NCI-H1048 (cell line): ENCODE measurements around the gene NFIA.

Source experiments
- DNase-seq: peaks from one replicate; lab custom pipeline; 2025; lab: John Stamatoyannopoulos, UW

The NFIA gene

DNA sequence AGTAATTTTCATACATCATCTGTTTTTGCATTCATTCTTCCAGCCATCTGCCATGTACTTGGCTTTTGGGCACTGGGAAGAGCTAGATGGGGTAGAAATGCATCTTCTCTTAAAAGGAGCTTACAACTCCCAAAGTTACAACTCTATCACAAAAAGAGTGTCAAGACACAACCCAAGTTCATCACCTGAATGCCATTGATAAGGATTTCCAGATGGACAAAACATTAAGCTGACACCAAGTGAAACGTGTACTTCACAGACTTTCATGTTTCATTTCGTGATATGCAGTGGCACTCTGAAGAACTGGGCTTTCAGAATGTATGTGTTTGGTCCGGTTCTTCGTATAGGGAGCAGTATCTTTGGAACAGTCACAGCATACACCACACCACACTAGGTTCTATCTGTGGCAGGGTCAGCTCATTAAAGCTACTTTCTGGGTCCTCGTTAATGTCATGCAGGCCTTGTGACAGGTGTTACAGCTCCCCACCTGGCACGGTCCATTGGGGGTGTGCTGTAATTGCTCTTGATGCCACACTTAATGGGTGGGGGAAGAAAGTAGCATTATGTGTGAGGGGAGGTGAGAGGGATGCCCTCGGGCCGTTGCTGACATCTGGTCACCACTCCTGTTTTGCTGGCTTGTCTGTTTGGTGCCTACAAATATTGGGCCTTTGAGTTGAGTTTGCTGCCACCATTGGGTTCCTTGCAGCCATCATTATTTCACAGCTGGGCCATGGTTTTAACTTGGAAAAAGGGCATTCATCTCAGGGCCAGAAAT, 164.9 kb downstream of the NFIA start:
- no peak for DNase-seq

DNA sequence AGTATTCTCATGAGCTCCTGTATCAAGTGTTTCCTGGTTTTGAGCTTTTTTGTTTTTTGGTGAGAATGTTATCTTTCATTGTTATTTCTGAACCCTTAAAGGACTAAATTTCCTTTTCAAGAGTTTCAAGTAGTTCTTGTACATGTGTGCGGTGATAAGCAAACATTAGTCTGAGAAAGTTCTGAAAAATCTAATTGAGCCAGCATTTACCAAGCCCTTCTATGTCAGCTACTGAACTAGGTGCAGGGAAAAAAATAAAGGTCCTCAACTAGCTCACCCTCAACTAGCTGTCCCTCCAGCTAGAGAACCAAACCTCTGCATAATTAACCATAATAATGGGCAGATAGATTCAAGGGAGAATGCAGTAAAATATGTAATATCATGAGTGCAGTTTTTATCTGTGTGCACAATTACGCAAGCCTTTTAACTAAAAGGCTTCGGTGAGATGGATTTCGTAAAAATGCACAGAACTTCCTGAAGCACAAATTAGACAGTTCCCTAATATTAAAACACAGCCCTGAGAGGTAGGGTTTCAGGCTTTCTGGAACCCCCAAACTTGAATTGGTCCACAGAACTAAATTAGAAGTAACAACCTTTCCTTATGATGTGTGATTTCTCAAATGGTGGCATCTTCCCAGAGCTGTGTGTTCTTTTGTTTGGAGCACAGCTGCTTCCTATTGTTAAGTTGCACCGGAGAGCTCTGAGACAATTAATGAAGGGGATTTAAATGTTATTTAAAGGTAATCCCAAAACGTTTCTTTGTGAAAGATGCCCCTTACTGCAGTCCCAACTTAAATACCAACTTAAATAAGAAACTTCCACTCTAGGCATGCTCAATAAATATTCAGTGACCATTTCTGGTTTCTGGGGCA, 165.8 kb downstream of the NFIA start:
- no peak for DNase-seq

DNA sequence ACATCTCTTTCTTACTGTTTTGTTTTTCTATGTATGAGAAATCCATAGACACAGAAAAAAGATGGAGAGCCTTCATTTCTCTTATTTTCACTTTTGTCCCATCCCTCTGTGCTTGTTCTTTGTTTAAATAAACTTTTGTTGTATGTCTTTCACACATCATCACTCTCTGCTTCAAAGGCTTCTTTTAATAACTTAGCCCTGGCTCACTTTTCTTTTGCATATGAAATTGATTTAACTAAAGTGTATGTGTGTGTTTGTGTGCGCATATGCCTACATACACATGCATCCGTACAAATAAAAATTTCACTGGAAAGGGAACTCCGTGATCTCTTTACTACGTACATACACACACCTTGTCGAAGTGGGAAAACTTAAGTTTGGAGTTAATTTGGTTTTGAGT, 168.6 kb downstream of the NFIA start:
- no peak for DNase-seq

DNA sequence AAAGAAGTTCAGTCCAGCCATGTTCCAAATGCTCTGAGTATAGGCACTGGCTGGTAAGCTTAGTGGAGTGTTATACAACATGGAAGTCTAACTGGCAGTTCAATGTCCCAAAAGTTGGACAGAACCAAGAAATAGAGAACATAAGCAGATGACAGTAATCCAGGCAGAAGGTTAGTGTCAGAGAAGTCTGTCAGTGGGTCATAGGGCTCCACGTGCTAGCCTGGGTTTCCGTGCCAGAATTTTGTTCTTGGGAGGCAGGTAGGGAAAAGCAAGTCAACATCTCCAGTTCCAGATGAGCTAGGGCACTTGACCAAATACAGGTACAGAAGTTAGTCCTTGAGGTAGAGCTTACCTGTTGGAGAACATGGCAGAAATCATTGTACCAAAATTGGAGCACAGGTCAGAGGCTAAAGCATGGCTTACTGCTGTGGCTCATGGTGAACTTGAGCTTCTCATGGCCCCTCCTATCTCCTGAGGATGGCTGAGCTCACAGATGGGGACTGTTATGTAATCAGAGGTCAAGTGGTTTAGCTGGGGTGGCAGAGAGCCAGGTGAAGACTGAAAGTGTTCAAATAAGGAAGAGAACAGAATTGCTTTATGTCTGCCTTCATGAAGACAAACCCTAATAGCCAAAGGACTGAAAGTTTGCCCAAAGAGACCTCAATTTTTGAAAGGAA, 170.8 kb downstream of the NFIA start:
- no peak for DNase-seq

DNA sequence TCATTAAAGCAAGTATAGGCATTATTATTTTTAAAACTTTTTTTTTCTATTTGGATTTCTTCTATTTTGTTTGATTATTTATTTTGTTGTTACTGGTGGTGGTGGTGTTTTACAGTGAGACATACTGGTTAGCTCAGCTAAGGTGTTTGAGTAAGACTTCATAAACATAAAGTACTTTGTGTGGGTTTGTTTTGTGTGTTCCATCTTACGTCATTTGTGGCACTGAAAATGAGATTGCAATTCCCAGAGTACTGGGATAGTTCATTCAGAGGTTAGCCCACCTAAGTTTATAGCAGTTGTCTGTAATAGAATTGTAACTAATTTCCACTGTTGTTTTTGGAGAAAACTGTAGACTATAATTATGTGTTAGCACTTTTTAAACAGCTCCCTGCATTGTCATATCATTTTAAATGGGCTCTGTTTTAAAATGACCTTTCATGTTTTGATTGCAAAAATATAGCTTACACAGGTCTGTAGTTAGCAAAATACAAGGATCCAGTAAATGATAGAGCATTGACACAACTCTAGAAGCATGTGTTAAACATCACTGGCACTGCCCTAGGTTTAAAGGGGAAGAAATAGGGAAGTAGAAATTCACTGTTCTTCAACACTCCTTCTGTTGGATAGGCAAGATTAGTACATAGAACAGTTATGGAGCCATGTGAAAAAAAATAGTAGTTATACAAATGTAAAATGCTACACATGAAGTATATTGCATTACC, 171.7 kb downstream of the NFIA start:
- DNase-seq: no peak

DNA sequence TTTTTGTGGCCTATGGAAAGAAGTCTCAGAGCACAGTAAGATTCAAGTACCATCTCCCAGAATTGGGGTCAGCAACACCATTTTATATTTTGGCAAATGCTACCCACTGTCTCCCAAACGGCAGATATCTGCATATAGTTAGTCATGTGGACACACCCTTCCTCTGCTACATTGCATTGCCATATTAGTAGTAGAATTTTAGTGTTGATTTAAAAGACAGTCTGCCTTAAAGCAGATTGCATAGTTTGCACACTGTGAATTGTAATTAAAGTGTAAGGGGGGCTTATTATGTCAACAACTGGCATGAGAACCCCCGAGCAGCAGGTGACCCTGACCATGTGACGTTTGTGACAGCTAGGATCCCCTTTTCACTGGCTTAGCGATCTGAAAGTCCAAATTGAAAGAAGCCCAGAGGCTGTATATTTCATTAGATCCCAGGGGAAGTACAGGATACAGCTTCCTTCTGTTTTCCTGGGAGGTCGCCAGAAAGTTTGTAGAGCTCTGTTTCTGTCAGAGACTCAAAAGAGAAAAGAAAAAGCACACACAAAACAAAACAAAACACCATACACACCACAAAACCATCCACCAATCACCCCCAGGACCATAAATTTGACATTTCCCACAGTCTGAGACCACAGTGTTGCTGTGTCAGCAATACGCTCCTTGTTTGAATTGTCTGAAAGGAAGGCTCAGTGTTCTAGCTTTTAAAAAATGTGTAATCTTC, 172.4 kb downstream of the NFIA start:
- DNase-seq: no peak

DNA sequence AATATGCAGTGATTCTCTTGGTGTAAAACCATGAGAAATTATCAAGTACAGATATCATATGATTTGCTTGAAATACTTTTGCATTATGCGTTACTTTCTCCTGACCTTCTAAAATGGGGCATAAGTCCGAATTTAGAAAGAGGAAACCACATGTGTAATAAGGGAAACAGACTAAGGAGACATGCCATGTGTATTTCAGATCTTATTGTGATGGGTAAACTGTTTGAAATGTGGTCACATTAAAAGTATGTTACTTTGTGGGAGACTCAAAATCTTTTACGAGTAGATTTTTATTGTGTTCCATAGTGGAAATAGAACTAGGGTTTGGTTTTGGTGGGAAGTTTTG, 173.0 kb downstream of the NFIA start:
- no peak for DNase-seq

DNA sequence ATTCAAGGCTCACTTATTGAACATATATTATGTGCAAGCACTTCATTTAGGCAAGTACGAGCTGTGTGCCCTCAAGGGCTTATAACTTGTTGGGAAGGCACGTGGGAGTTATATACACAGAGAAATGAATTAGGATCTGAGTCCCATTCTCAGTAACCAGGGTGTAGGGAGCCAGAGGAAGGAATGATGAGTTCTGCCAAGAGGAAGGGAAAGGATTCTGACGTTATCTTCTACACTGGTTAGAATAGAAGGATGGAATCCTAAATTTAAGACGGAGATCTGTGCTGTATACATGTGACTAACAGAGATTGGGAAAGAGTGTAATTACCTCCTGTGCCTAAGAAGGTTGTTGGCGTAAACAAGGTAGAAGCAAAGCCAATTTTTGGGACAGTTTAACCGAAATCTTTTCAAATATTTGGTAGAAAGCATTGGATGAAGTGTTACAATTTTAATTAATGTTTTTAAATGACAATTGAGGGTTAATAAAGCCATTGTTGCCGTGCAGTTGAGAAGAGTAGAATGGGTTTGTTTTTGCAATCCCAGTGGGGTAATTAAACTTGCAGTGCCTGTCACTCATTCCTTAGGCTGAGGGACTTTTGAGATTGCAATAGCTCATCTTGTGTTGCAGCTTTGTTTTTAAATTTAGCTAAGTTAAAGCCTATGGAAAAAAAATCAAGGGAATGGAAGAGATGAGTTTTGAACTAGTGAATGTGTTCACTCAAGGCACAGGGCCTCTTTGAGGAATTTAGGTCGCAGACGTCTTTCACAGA, 177.2 kb downstream of the NFIA start:
- DNase-seq: no peak

DNA sequence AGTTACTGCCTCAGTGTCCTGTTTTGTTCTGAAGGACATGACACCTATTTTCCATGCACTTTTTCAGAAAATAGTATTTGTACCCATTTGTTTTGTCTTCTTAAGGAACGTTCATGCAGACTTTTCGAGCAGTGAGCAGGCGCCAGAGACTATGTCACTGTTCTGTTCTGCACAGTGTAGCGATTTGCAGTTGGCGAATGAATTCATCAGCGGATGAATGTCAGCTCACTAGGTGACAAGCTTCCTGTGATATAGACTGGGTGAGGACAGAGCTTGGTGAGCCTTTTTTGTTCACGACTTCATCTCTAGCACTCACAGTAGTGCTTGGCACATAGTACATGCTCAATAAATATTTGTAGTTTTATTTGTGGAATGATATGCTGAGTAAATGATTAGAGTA, 177.8 kb downstream of the NFIA start:
- DNase-seq: no peak

DNA sequence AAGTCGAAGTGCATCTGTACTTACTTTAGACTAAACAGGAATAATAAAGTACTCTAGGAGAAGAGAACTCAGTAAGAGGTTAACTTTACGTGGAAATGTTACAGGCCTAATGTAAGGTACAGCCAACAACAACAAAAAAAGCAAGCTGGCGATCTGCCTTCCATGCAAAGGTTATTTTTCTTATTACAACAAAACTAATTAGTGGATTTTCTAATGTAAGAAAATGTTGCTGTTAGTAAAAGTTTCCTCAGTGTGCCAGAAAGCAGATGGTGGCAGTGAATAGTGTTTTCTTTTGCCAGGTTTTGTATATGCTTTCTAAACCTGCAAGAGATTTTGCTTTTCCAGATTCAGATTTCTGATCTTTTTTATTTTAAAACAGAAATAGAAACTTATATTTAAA, 179.2 kb downstream of the NFIA start:
- DNase-seq: no peak

DNA sequence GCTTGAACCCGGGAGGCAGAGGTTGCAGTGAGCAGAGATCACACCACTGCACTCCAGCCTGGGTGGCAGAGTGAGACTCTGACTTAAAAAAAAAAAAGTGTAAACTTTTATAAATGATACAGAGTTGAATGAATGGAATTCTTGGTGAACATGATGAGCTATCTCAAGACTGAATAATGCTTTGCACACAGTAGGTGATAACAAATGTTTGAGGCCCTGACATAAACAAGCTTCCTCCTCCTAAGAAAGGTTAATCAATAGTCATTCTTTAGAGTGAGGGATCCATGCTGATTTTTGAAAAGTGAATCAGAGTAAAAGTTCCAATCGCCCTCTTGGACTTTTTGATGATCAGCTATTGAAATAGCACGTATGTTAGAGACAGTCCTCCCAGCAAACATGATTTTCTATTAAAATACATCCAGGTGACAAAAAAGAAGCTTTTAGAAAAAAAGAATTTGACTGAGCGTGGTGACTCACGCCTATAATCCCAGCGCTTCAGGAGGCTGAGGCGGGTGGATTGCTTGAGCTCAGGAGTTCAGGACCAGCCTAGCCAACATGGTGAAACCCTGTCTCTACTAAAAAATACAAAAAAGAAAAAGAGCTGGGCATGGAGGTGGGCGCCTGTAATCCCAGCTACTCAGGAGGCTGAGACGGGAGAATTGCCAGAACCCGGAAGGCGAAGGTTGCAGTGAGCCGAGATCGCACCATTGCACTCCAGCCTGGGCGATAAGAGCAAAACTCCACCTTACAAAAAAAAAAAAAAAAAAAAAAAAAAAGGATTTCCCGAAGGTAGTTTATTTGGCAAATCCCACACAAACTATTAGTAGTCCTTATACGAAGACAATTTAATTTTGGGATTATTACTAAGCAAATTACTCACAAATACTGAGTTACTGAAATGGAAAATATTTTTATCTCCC, 181.8 kb downstream of the NFIA start:
- DNase-seq: no peak

DNA sequence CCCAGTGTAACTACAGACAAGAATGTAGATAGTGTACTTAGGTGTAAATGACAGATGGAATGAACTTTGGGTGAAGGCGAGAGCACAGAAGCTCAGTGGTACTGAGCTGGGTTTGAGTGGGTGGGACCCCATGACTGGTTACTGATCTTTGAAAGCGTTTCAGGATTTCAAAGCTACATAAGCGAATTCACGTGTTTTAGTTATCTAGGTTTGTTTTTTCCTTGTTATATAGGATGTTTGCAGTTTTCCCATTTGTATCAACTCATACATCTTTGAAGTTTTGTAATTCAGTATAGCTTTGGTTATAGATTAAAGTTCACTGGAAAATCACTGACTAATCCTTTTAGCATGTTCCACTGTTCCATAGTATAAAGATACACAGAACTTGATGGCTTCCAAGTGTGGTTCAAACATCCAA, 182.5 kb downstream of the NFIA start:
- DNase-seq: no peak

DNA sequence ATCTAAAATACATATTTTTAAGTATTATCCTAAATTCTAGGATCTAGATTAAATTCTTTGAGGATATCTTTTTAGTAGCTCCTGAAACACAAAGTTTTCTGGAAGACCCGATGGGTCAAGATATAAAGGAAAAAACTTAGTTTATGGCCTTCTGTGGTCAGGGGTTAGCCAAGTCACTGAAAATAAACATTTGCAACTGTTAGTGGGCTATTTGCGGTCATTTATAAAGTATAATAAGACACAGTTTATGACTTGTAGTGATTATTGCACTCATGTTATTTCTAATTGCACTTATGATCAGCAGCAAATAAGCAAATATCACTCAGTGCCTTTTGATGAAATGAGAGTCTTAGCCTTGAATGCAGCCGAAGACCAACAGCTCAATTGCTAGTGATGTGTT, 183.3 kb downstream of the NFIA start:
- no peak for DNase-seq

DNA sequence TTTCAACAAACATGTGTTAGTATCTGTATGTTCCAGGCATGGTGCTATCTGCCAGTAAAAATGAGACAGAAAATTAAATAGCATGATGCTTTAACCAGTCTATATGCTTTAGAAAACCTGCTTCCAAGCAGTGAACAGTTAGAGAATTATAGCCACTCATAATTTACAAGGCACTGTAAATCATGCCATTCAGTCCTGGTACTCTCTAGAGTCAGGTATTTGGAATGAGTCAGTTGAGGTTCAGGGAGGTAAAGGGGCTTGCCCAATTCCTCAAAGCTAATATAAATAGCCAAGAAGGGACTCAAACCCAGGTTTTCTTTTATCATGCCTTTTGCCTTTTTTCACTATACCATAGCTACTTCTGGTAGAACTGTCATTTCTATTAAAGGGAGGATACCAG, 184.4 kb downstream of the NFIA start:
- DNase-seq: no peak

DNA sequence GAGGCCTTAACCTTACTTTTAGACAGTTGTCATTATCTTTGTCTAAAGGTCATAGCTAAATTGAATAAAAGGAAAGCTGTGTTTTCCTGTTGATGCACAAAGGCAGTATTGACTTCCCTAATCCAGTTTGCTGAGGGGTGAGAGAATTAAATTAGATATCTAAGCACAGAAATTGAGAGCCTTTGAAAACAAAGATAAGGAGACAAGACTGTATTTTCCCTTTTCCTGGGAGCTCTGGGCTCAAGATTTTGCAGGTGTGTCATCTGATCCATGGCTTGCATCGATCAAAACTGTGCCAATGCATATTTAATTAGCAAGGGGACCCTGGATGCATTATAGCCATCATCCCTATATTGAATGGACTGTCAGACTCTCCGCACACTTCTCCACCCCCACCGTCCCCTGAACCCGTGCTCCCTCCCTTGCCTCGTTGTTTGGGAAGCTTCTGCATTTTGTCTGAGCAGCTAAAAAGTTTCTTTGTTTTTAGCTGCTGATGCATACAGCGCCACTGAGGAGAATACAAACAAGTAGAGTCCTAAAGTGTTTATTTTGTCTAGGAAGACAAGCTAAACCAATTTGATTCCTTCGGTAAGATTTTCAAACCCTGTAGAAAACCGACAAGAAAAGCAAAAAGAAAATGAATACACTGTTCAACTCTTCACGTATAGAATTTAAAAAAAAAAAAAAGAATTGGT, 186.3 kb downstream of the NFIA start:
- no peak for DNase-seq

DNA sequence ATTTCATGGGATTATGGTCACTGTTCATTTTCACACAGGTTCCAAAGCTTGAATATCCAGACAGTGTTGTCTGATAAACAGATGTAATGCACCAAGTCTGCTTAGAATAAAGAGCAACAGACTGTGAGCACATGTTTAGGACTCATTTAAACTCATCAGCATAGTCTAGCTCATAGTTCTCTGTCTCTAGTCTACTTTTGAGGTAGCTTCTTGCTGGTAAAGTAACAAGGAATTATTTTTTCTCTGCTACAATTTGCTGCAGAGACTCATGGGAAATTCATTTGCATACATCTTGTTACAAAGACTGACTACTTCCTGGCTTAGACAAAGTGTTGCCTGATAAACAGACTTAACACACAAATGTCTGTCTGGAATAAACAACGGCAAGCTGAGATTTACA, 187.2 kb downstream of the NFIA start:
- DNase-seq: no peak

DNA sequence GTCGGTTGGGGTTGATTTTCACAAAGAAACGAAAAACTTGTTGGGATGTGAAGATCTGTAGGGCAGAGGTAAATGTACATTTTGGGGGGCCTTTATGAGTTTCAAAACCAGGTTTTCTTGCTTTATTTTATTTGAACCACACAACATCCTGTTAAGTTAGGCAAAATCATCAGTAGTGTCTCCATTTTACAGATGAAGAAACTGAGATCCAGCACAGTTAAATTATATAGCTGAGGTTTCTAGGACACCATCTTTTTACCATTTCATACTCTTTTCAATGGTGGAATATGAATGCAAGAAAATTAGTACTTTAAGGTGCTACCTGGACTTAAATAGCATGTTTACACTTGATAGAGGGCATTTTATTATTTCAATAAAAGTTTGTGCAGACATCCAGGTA, 187.7 kb downstream of the NFIA start:
- no peak for DNase-seq

DNA sequence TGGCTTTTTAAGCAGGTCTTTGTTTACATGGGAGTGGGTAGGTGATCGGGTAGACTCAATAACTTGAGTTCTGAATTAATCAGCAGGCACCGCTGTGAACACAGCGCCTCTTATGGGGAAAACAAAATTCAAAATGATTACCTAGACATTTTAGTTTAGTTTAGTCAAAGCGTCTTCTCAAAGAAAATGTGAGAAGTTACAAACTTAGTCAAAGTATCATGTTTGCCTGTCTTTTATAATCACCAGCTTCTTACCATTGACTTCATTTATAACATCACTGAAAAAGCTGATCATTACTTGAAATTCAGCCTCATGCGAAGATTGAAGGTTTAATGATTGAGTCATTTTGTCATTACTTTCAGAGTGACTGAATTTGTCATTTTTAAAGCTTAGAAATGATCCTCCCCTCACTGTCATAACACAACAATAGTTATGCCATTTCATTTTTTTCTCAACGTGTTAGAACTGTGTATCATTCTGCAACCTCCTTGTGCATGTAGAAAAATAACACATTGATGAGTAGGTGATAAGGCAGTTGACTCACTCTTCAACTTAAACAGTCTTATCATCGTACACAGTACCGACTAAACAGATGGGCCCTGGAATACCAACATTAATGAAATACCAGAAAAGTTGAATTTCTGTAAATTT, 188.5 kb downstream of the NFIA start:
- DNase-seq: no peak

DNA sequence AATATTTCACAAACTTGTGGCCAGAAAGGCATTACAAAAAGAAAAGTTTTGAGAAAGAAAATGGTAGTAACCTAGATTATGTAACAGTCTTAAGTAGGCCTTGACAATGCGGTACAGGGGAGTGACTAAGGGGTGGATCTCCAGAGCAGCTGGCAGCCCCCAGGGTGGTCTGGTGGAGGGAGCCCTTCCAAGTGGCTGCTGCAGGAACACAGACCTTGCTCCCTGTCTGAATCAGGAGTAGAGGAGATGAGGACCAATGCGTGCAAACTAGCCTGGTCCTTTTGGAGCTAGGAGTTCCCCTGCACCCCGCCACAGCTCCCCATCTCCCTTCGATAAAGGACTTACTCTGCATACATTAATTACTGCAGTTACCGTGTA, 189.0 kb downstream of the NFIA start:
- DNase-seq: no peak
